Breast epithelium (tissue), 4 donors: Measurements from ENCODE around the gene WHRN. TPM values are rescaled to one million over a fixed set of nuclear protein-coding genes. Genes with fewer than 3 reads are reported as not detected.
A peak's percentile ranks its signal among the peaks of the same experiment; 100 is the strongest.

Experiments used
- DNase-seq, 2 donors: peaks; one replicate each; pipeline ENCODE4 v3.0.0-alpha.2; 2019; ENCODE audit warnings: low spot score in 2 of 2
- H3K27ac ChIP-seq, 2 donors: fragments of 200-600 bp; sonication (generic) in 1 of 2; one replicate each; pipeline ENCODE4 v1.5.1; 2016 to 2019; ENCODE audit warnings: mild to moderate bottlenecking in 1 of 2
- H3K27me3 ChIP-seq, 2 donors: fragments of 200-600 bp; sonication (generic) in 1 of 2; one replicate each; pipeline versions ENCODE4 v1.5.1 to v1.6.0; 2017 to 2019; ENCODE audit warnings: control low read depth in 1 of 2, mild to moderate bottlenecking in 1 of 2
- H3K36me3 ChIP-seq: fragments of 200-600 bp; one replicate; pipeline ENCODE4 v1.5.1; 2019
- H3K4me1 ChIP-seq, 2 donors: fragments of 200-600 bp; sonication (generic); one replicate each; pipeline ENCODE4 v1.5.1; 2016 to 2019; ENCODE audit warnings: control low read depth in 1 of 2
- H3K4me3 ChIP-seq, 3 donors: fragments of 200-600 bp; sonication (generic); 1 replicate in 2 of 3; 2 replicates in 1 of 3; pipeline ENCODE4 v1.5.1; 2016 to 2019; ENCODE audit warnings: mild to moderate bottlenecking in 3 of 3, moderate library complexity in 2 of 3
- H3K9me3 ChIP-seq, 2 donors: fragments of 200-600 bp; sonication (generic) in 1 of 2; one replicate each; pipeline ENCODE4 v1.5.1; 2016 to 2019; ENCODE audit warnings: control low read depth in 1 of 2
- CTCF ChIP-seq, 3 donors: fragments of 450-650 bp; IDR thresholded peaks; one replicate each; pipeline ENCODE4 v1.5.1; 2016 to 2017; ENCODE audit warnings: antibody characterized with exemption in 3 of 3, mild to moderate bottlenecking in 3 of 3, moderate library complexity in 3 of 3
- POLR2A ChIP-seq: fragments of 450-650 bp; IDR thresholded peaks from one replicate; pipeline ENCODE4 v1.6.1; 2016; ENCODE audit warnings: antibody characterized with exemption, mild to moderate bottlenecking, moderate library complexity
- POLR2AphosphoS5 ChIP-seq, 3 donors: sonication (generic); formaldehyde crosslinking; IDR thresholded peaks; one replicate each; pipeline ENCODE4 v1.6.1; 2017; ENCODE audit warnings: antibody characterized with exemption in 3 of 3
- intact Hi-C: fragments of 100-400 bp; cut with DNase I; formaldehyde crosslinking; loops from one replicate; pipeline ENCODE4 v1.15.1; 2023; ENCODE audit warnings: low total_unique reads
- total RNA-seq, 3 donors: library from RNA; depleted of rRNA; stranded (reverse); fragments of >200 nt; gene quantifications; one replicate each; pipeline ENCODE4 v1.1.0, GENCODE V29; 2016

The WHRN gene
- total RNA-seq, 3 donors from 2014 or later: 2.4 to 16.4 (median 15.1) TPM

- H3K4me1 ChIP-seq: peaks cover 12 to 13% of the 10 kb centered on the region in 2 donors
- DNase-seq: no peak
- H3K27ac ChIP-seq: peak overlapping the region; percentile 87 to 97
- H3K27me3 ChIP-seq: no peaks in the 10 kb centered on the region
- H3K36me3 ChIP-seq: no peaks in the 10 kb centered on the region
- intact Hi-C loops: no loop called here
- H3K9me3 ChIP-seq: no peaks in the 10 kb centered on the region
- TF ChIP-seq POLR2A: no peak
- TF ChIP-seq POLR2AphosphoS5 (IDR thresholded peaks at IDR 0.05): no peak
- TF ChIP-seq CTCF (IDR thresholded peaks at IDR 0.05): no peak
- H3K4me3 ChIP-seq: no peak overlapping the region
These were observed 120.9 kb downstream of the WHRN start for GRCh38 chr9:114384341-114384740.

GRCh38 chr9:114383521-114384231 is 121.6 kb downstream of the WHRN start:
- Histone ChIP-seq H3K27me3 (no peaks in the 10 kb centered on the region), H3K36me3 (no peaks in the 10 kb centered on the region), H3K4me1 (peaks cover 7 to 8% of the 10 kb centered on the region in 2 donors), H3K27ac (peak overlapping the region; percentile 87 to 90), H3K9me3 (no peaks in the 10 kb centered on the region), H3K4me3 (peak overlapping the region in 1 of 3 donors; percentile 38)
- intact Hi-C loops: no loop called here
- DNase-seq: no peak
- TF ChIP-seq POLR2A: no peak
- TF ChIP-seq CTCF (IDR thresholded peaks at IDR 0.05): no peak
- TF ChIP-seq POLR2AphosphoS5 (IDR thresholded peaks at IDR 0.05): peak in 2 of 3 donors; percentile 8 to 20

GRCh38 chr9:114382699-114383520 is 122.4 kb downstream of the WHRN start:
- Histone ChIP-seq H3K4me1 (peaks cover under 1 to 7% of the 10 kb centered on the region in 2 donors), H3K4me3 (peak overlapping the region in 1 of 3 donors; percentile 38), H3K9me3 (no peaks in the 10 kb centered on the region), H3K36me3 (no peaks in the 10 kb centered on the region), H3K27ac (peak overlapping the region; percentile 87 to 90), H3K27me3 (no peaks in the 10 kb centered on the region)
- TF ChIP-seq CTCF (IDR thresholded peaks at IDR 0.05) (no peak), POLR2A (no peak), POLR2AphosphoS5 (IDR thresholded peaks at IDR 0.05) (no peak)
- no peak for DNase-seq
- intact Hi-C loops: no loop called here

GRCh38 chr9:114378883-114379282 is 126.4 kb downstream of the WHRN start:
- intact Hi-C loops: no loop called here
- Histone ChIP-seq H3K27me3 (no peaks in the 10 kb centered on the region), H3K4me1 (no peaks in the 10 kb centered on the region), H3K4me3 (no peak overlapping the region), H3K36me3 (no peaks in the 10 kb centered on the region), H3K9me3 (no peaks in the 10 kb centered on the region), H3K27ac (no peak overlapping the region)
- no peak for TF ChIP-seq POLR2A
- no peak for TF ChIP-seq POLR2AphosphoS5 (IDR thresholded peaks at IDR 0.05)
- no peak for TF ChIP-seq CTCF (IDR thresholded peaks at IDR 0.05)
- no peak for DNase-seq

- H3K27me3 ChIP-seq: no peaks in the 10 kb centered on the region
- intact Hi-C loops: no loop called here
- no peak overlapping the region for H3K27ac ChIP-seq
- H3K4me1 ChIP-seq: no peaks in the 10 kb centered on the region
- H3K4me3 ChIP-seq: no peak overlapping the region
- TF ChIP-seq CTCF (IDR thresholded peaks at IDR 0.05) (no peak), POLR2A (no peak), POLR2AphosphoS5 (IDR thresholded peaks at IDR 0.05) (no peak)
- no peaks in the 10 kb centered on the region for H3K36me3 ChIP-seq
- H3K9me3 ChIP-seq: no peaks in the 10 kb centered on the region
- no peak for DNase-seq
These were observed 127.3 kb downstream of the WHRN start for GRCh38 chr9:114378016-114378415.
